GM21390 (cell line): ENCODE measurements around the gene TCF12.
"Not testable (repeated sequence)": the region's sequence is repeated elsewhere in the genome, so short reads cannot be mapped to it uniquely, and the experiment has no call there.

Experiments
- ATAC-seq: cut with Tn5 transposase; IDR thresholded peaks from one replicate; pipeline ENCODE4 v1.9.1; 2021; ENCODE audit not compliant: unreplicated experiment

Gene TCF12

DNA sequence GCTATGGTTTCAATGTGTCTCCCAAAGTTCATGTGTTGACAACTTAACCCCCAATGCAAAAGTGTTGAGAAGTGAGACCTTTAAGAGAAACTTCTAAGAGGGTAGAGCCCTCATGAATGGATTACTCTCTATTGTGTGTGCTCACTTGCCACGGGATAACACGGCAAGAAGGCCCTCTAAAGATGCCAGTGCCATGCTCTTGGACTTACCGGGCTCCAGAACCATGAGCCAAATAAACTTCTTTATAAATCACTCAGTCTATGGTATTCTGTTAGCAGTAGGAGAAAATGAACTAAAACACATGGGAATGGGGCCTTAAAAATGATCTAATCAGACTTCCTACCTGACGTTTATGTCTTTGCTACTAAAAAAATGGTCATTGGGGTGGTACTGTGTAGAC is 2.6 kb upstream of the TCF12 start:
- no peak for ATAC-seq

DNA sequence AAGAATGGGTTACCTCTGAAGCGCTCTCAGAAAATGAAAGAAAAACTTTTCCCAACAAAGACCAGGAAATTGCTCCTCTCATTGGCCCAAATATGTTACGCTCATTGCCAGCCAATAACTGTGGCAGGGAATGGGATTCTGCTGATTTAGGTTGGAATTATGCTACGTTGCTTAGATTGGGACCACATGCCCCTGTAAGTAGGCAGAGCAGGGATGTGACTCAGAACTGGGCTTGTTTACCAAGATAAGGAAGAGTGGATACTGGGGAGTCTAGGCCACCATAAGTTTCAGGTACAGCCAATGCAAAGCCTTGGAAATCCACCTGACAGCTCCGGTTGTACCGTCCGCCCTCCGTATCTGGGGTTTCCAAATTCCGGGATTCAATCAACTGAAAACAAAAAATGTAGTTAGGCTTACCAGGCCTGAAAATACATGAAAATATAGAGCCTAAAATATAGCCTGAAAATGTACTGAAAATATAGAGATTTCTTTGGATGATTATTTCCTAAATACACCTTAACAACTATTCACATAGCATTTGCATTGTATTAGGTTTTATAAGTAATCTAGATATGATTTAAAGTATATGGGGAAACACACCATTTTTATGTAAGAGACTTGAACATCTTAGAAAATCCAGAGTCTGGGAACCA is 1.5 kb upstream of the TCF12 start:
- no peak for ATAC-seq

DNA sequence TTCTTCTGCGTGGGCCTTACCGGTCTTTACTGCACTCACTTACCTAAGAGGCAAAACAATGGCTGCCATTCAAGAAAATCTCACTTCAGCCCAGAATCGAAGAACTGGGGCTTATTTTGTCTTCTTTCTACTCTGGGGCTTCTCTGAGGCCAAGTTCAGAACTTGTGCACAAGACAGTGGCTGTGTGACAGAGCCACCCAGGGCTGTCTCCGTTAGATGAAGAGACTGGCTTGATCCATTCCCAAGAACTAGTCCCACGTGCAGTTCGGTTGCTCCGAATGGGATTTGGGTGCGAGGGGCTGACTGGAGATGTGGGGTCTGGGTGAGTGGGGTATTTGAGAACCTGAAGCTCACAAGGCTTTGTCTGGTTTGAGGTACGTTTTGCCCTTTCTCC is 795 bp upstream of the TCF12 start:
- ATAC-seq, result no peak

- ATAC-seq, result peak; percentile 30
Observed at GRCh38 chr15:56919031-56919608, 676 bp downstream of the TCF12 start.

- no peak for ATAC-seq
Observed at GRCh38 chr15:56919609-56920366, 1.3 kb downstream of the TCF12 start.

- no peak for ATAC-seq
Observed at GRCh38 chr15:56920367-56920627, 1.9 kb downstream of the TCF12 start.

- no peak for ATAC-seq
Observed at GRCh38 chr15:56923174-56923591, 4.7 kb downstream of the TCF12 start.

GRCh38 chr15:56927816-56928215 is 9.4 kb downstream of the TCF12 start:
- ATAC-seq, result no peak

- no peak for ATAC-seq
Observed at GRCh38 chr15:56929399-56929798, 11.0 kb downstream of the TCF12 start.

DNA sequence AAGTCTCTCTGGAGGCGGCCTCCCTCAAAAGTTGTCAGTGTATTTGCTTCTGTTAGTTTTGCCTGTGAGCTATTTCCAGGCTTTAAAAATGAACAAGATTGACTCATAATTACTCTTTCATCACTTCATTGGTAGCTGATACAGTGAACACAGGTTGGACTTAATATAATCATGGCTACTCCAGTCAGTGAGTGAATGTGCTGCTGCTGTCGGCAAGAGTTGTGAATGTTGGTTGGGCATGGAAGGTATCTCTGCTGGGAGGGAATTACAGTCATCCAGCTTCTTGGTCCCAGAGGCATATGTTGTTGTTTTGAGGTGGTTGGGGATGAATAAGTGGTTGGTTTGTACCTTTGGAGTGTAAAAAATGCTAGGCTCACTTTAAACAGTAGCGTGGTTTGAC is 11.5 kb downstream of the TCF12 start:
- ATAC-seq, result no peak

- ATAC-seq, result no peak
Observed at GRCh38 chr15:56930669-56931313, 12.3 kb downstream of the TCF12 start.

GRCh38 chr15:56931639-56932508 is 13.4 kb downstream of the TCF12 start:
- ATAC-seq, result no peak

- ATAC-seq, result not testable (repeated sequence)
Observed at GRCh38 chr15:56932509-56932868, 14.0 kb downstream of the TCF12 start.

DNA sequence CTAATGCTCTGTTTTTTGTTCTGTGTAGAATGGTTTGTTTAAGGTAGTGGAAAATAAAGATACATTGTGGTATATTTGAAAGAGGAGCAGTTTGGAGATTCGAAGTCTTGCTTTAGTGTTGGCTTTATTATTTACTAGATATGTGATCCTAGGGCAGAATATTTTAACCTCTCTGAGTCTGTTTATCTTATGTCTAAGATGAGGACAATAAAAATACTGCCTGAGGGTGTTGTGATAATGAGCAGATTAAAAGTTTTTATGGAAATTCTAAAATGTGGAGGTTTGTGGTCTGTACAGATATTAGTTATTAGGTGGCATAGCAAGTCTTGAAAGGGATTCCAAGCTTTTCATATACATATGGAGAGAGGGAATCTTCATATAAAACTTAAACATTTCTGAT is 15.0 kb downstream of the TCF12 start:
- ATAC-seq, result no peak

GRCh38 chr15:56933811-56934210 is 15.4 kb downstream of the TCF12 start:
- ATAC-seq, result no peak

GRCh38 chr15:56934269-56934668 is 15.8 kb downstream of the TCF12 start:
- ATAC-seq, result no peak

DNA sequence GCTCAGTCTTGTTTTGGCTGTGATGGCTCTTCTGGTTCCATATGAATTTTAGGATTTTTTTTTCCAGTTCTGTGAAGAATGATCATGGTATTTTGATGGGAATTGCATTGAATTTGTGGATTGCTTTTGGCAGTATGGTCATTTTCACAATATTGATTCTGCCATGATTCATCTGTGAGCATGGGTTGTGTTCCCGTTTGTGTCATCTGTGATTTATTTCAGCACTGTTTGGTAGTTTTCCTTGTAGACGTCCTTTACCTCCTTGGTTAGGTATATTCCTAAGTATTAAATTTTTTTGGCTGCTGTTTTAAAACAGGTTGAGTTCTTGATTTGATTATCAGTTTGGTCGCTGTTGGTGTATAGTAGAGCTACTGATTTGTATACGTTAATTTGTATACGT is 18.5 kb downstream of the TCF12 start:
- no peak for ATAC-seq

- ATAC-seq, result no peak
Observed at GRCh38 chr15:56939257-56939656, 20.8 kb downstream of the TCF12 start.

DNA sequence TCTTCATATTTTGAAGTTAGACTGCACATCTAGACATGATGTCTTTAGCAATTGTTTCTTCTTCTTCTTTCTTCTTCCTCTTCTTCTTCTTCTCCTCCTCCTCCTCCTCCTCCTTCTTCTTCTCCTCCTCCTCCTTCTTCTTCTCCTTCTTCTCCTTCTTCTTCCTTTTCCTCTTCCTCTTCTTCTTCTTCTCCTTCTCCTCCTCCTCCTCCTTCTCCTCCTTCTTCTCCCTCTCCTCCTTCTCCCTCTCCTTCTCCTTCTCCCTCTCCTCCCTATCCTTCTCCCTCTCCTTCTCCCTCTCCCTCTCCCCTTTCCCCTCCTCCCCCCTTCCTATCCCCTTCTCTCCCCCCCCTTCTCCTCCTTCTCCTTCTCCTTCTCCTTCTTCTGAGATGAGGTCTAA is 21.9 kb downstream of the TCF12 start:
- ATAC-seq, result no peak

DNA sequence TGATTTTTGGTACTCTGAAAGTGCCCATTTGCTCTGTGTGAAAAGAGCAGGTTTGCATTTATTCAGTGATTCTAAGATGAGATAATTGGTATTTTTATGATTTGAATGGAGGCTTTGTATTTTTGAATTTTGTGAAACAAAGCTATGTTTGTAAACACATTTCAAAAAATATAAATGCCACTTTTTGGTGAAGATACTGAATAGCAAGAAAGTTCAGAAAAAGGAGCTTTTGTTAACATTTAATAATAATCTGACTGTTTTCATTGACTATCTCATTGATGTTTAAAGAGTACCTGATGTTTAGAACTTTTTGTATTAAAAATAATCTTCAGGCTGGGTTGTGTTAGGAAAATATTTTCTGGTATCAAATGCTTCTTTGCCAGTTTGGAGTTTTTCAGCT is 23.7 kb downstream of the TCF12 start:
- ATAC-seq, result no peak

- no peak for ATAC-seq
Observed at GRCh38 chr15:56943403-56943802, 25.0 kb downstream of the TCF12 start.
